GM18907 (cell line): ENCODE results near the gene XCL1.
"Not testable (repeated sequence)": the region's sequence is repeated elsewhere in the genome, so short reads cannot be mapped to it uniquely, and the experiment has no call there.

Experiments
- ATAC-seq: cut with Tn5 transposase; IDR thresholded peaks from one replicate; pipeline ENCODE4 v1.9.1; 2021; ENCODE audit warnings: mild to moderate bottlenecking, moderate library complexity; ENCODE audit not compliant: unreplicated experiment

XCL1 gene

GRCh38 chr1:168576245-168576688 lies at the start of gene XCL1:
XCL1 (plus strand) TSS chr1:168576605; CDS start chr1:168576638, 33 bp downstream.
- not testable (repeated sequence) for ATAC-seq

- no peak for ATAC-seq
These were observed 46.9 kb upstream of the XCL1 start for GRCh38 chr1:168529518-168529917.

GRCh38 chr1:168531615-168532345 lies 44.6 kb upstream of the XCL1 start:
- ATAC-seq = no peak

- peak; percentile 82 for ATAC-seq
These were observed 40.9 kb upstream of the XCL1 start for GRCh38 chr1:168535536-168535935.

GRCh38 chr1:168540798-168541197 lies 35.6 kb upstream of the XCL1 start:
- ATAC-seq = not testable (repeated sequence)

- ATAC-seq = not testable (repeated sequence)
These were observed 33.4 kb upstream of the XCL1 start for GRCh38 chr1:168542978-168543377.

- not testable (repeated sequence) for ATAC-seq
These were observed 32.4 kb upstream of the XCL1 start, which contains the start of gene XCL2 for GRCh38 chr1:168543840-168544498. XCL2 (minus strand) TSS chr1:168543997; CDS start chr1:168543964, 33 bp downstream.

GRCh38 chr1:168545678-168546552 lies 30.5 kb upstream of the XCL1 start:
- ATAC-seq = not testable (repeated sequence)

GRCh38 chr1:168546553-168546895 lies 29.9 kb upstream of the XCL1 start:
- not testable (repeated sequence) for ATAC-seq

GRCh38 chr1:168550971-168551370 lies 25.4 kb upstream of the XCL1 start:
- ATAC-seq = no peak

- ATAC-seq = no peak
These were observed 24.7 kb upstream of the XCL1 start for GRCh38 chr1:168551688-168552087.

- ATAC-seq = no peak
These were observed 23.4 kb upstream of the XCL1 start for GRCh38 chr1:168552961-168553360.

- ATAC-seq = no peak
These were observed 22.5 kb upstream of the XCL1 start for GRCh38 chr1:168553680-168554553.

- no peak for ATAC-seq
These were observed 21.6 kb upstream of the XCL1 start for GRCh38 chr1:168554603-168555483.

- no peak for ATAC-seq
These were observed 20.8 kb upstream of the XCL1 start for GRCh38 chr1:168555508-168556046.

GRCh38 chr1:168556647-168557046 lies 19.8 kb upstream of the XCL1 start:
- ATAC-seq = no peak

GRCh38 chr1:168560370-168560769 lies 16.0 kb upstream of the XCL1 start:
- no peak for ATAC-seq

GRCh38 chr1:168561989-168562388 lies 14.4 kb upstream of the XCL1 start:
- ATAC-seq = no peak

GRCh38 chr1:168565825-168566224 lies 10.6 kb upstream of the XCL1 start:
- ATAC-seq = no peak
